HG03354 (cell line): ENCODE results near the gene NOS3.

ENCODE experiments used
- ATAC-seq: cut with Tn5 transposase; IDR thresholded peaks from one replicate; pipeline ENCODE4 v1.9.1; 2021; ENCODE audit warnings: mild to moderate bottlenecking; ENCODE audit not compliant: unreplicated experiment, poor library complexity, severe bottlenecking

NOS3 gene

GRCh38 chr7:151048911-151049463 is 58.2 kb downstream of the NOS3 start:
- ATAC-seq: no peak

GRCh38 chr7:151051108-151051507 is 60.3 kb downstream of the NOS3 start:
- ATAC-seq: no peak

GRCh38 chr7:151053096-151053495 is 62.3 kb downstream of the NOS3 start:
- no peak for ATAC-seq

- ATAC-seq: no peak
These were observed 62.9 kb downstream of the NOS3 start for GRCh38 chr7:151053751-151054150.

- ATAC-seq: no peak
These were observed 65.5 kb downstream of the NOS3 start for GRCh38 chr7:151056283-151056665.

- no peak for ATAC-seq
These were observed 66.1 kb downstream of the NOS3 start for GRCh38 chr7:151056666-151057505.

GRCh38 chr7:151057506-151057988 is 66.7 kb downstream of the NOS3 start, which contains the start of gene CDK5:
Gene CDK5, minus strand, starts transcription at chr7:151057897. Its CDS starts 49 bp downstream, at chr7:151057848.
- ATAC-seq: peak; percentile 25

GRCh38 chr7:151057989-151058780 is 67.4 kb downstream of the NOS3 start:
- ATAC-seq: peak; percentile 90

- no peak for ATAC-seq
These were observed 68.1 kb downstream of the NOS3 start for GRCh38 chr7:151058781-151059366.

GRCh38 chr7:151059367-151060112 is 68.7 kb downstream of the NOS3 start, which contains the start of gene SLC4A2:
Gene SLC4A2, plus strand, starts transcription at chr7:151059589. Its CDS starts 2,399 bp downstream, at chr7:151061988.
- peak; percentile 35 for ATAC-seq

- ATAC-seq: no peak
These were observed 69.2 kb downstream of the NOS3 start for GRCh38 chr7:151060113-151060415.

GRCh38 chr7:151060416-151061212 is 69.8 kb downstream of the NOS3 start:
- ATAC-seq: no peak

- no peak for ATAC-seq
These were observed 70.6 kb downstream of the NOS3 start for GRCh38 chr7:151061213-151062110.

- ATAC-seq: no peak
These were observed 71.2 kb downstream of the NOS3 start for GRCh38 chr7:151062111-151062398.

GRCh38 chr7:151062399-151063211 is 71.8 kb downstream of the NOS3 start:
- ATAC-seq: no peak

- ATAC-seq: no peak
These were observed 72.4 kb downstream of the NOS3 start for GRCh38 chr7:151063212-151063561.
